Kidney (tissue), 14 donors: Measurements from ENCODE around the gene ST8SIA5. TPM values are rescaled to one million over a fixed set of nuclear protein-coding genes. Genes with fewer than 3 reads are reported as not detected.

Experiments used
- DNase-seq, 5 donors: peaks; one replicate each; pipeline ENCODE4 v3.0.0-alpha.2; 2013 to 2020
- FAIRE-seq: peaks from 2 replicates; lab custom pipeline; 2012; peaks lifted over from hg19 to GRCh38; lab: Jason Lieb, UNC
- H3K27ac ChIP-seq, 2 donors: one replicate each; pipeline ENCODE4 v1.7.0; 2013; ENCODE audit warnings: low read depth in 2 of 2, low read length in 2 of 2, inconsistent platforms in 1 of 2
- H3K27me3 ChIP-seq: one replicate; pipeline ENCODE4 v1.7.1; 2013; ENCODE audit warnings: low read length, inconsistent platforms; ENCODE audit not compliant: control insufficient read depth, insufficient read depth
- H3K36me3 ChIP-seq, 3 donors: one replicate each; pipeline versions ENCODE4 v1.7.0 to v1.7.1; 2013; ENCODE audit warnings: low read length in 3 of 3, control low read depth in 1 of 3, inconsistent platforms in 1 of 3; ENCODE audit not compliant: insufficient read depth in 3 of 3, control insufficient read depth in 2 of 3
- H3K4me1 ChIP-seq, 3 donors: one replicate each; pipeline versions ENCODE4 v1.7.0 to v1.7.1; 2013; ENCODE audit warnings: low read length in 3 of 3, inconsistent platforms in 1 of 3, low read depth in 1 of 3; ENCODE audit not compliant: control insufficient read depth in 2 of 3, insufficient read depth in 2 of 3
- H3K4me3 ChIP-seq, 3 donors: one replicate each; pipeline versions ENCODE4 v1.7.0 to v1.8.1; 2013; ENCODE audit warnings: low read length in 3 of 3, control low read depth in 1 of 3, inconsistent platforms in 1 of 3
- H3K9ac ChIP-seq, 3 donors: one replicate each; pipeline versions ENCODE4 v1.7.0 to v1.7.1; 2013; ENCODE audit warnings: low read length in 3 of 3, control low read depth in 1 of 3, inconsistent platforms in 1 of 3
- H3K9me3 ChIP-seq, 3 donors: one replicate each; pipeline versions ENCODE4 v1.7.0 to v1.7.1; 2013; ENCODE audit warnings: low read length in 3 of 3, control low read depth in 1 of 3, inconsistent platforms in 1 of 3; ENCODE audit not compliant: control insufficient read depth in 2 of 3, insufficient read depth in 1 of 3
- CTCF ChIP-seq: IDR thresholded peaks from 3 replicates; pipeline ENCODE4 v1.5.1; 2012; ENCODE audit warnings: mild to moderate bottlenecking, moderate library complexity, borderline replicate concordance; ENCODE audit not compliant: insufficient read depth; ENCODE audit errors: extremely low read depth
- intact Hi-C: fragments of 100-400 bp; cut with DNase I; formaldehyde crosslinking; loops from one replicate; pipeline ENCODE4 v1.11.1; 2022
- polyA plus RNA-seq: library from polyadenylated mRNA; stranded (reverse); fragments of 350-450 nt; fragmentation: Illumina TruSeq; extraction: RNeasy Lipid Tissue Mini Kit (QIAGEN cat#74804); gene quantifications from one replicate; pipeline ENCODE4 v1.2.3, GENCODE V29; 2014; ENCODE audit warnings: low read depth, low replicate concordance; ENCODE audit not compliant: insufficient read depth
- total RNA-seq: library from RNA; stranded (reverse); fragmentation: NEBNext Ultra II Directional; extraction: Animal tissue kit (Norgen Biotek cat#: 25700); gene quantifications from one replicate; pipeline ENCODE4 v1.2.1, GENCODE V29; 2021
- donor health status: control.
- donor health status: control.
- donor health status: control.
- donor health status: control.
- donor health status: control.
- donor health status: DM: yes; HTN: yes; CAD: no.
- donor health status: Normal renal cell carcinoma (clear cell type).

Gene ST8SIA5
- total and polyA plus RNA-seq, 2 donors from 2014 or later = 1.4 to 2.7 TPM

GRCh38 chr18:46630991-46631390, 125.9 kb downstream of the ST8SIA5 start:
- H3K9ac ChIP-seq = no peak overlapping the region

GRCh38 chr18:46630160-46630559, 126.7 kb downstream of the ST8SIA5 start:
- Histone ChIP-seq H3K27me3 (no peaks in the 10 kb centered on the region), H3K4me3 (no peak overlapping the region), H3K9me3 (no peaks in the 10 kb centered on the region), H3K4me1 (no peaks in the 10 kb centered on the region), H3K36me3 (no peaks in the 10 kb centered on the region), H3K9ac (no peak overlapping the region), H3K27ac (no peak overlapping the region)
- TF ChIP-seq CTCF = no peak
- intact Hi-C loops = no loop called here
- DNase-seq (peak in 1 of 5 donors; percentile 1), FAIRE-seq (no peak)

More at GRCh38 chr18:46630991-46631390, 125.9 kb downstream of the ST8SIA5 start:
- Histone ChIP-seq H3K4me1 (no peaks in the 10 kb centered on the region), H3K4me3 (no peak overlapping the region), H3K27me3 (no peaks in the 10 kb centered on the region), H3K36me3 (no peaks in the 10 kb centered on the region), H3K27ac (no peak overlapping the region), H3K9me3 (no peaks in the 10 kb centered on the region)
- no peak for TF ChIP-seq CTCF
- FAIRE-seq = no peak
- no peak for DNase-seq
- intact Hi-C loops = no loop called here

DNA sequence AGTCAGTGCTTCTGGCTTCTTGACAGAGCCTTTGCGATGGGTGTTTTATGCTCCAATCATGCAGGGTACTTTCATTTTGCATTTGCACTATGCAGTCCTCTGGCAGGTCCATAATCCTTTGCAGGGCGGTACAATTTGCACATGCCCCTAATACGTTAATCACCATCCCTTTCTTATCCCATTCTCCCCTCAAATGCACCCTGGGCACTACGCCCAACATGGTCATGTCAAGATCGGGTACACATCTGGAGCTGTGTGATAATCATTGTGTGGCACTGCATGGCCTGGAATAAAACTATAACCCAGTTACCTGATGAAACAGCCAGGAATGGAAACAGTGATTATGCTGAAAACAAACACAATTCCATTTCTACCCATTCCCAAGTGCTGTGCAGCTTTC, 127.5 kb downstream of the ST8SIA5 start:
- Histone ChIP-seq H3K4me1 (no peaks in the 10 kb centered on the region), H3K9ac (no peak overlapping the region), H3K27me3 (no peaks in the 10 kb centered on the region), H3K9me3 (no peaks in the 10 kb centered on the region), H3K36me3 (no peaks in the 10 kb centered on the region), H3K27ac (no peak overlapping the region), H3K4me3 (no peak overlapping the region)
- TF ChIP-seq CTCF = no peak
- DNase-seq (no peak), FAIRE-seq (no peak)
- intact Hi-C loops = no loop called here

GRCh38 chr18:46628206-46628605, 128.6 kb downstream of the ST8SIA5 start:
- Histone ChIP-seq H3K27me3 (no peaks in the 10 kb centered on the region), H3K36me3 (no peaks in the 10 kb centered on the region), H3K9me3 (no peaks in the 10 kb centered on the region), H3K9ac (no peak overlapping the region), H3K27ac (no peak overlapping the region), H3K4me3 (no peak overlapping the region), H3K4me1 (peaks cover 0 to 3% (median 0%) of the 10 kb centered on the region in 3 donors)
- FAIRE-seq = no peak
- intact Hi-C loops = no loop called here
- TF ChIP-seq CTCF = no peak
- peak in 1 of 5 donors; percentile 4 for DNase-seq
